ENCODE results near the gene RLN3. TPM values are rescaled to one million over a fixed set of nuclear protein-coding genes. Genes with fewer than 3 reads are reported as not detected.

Gene RLN3
- total and polyA plus RNA-seq, 10 of the 15 experiments (the other 5 are each of a cell fraction or from before 2014, with no cell fraction given) = not detected

DNA sequence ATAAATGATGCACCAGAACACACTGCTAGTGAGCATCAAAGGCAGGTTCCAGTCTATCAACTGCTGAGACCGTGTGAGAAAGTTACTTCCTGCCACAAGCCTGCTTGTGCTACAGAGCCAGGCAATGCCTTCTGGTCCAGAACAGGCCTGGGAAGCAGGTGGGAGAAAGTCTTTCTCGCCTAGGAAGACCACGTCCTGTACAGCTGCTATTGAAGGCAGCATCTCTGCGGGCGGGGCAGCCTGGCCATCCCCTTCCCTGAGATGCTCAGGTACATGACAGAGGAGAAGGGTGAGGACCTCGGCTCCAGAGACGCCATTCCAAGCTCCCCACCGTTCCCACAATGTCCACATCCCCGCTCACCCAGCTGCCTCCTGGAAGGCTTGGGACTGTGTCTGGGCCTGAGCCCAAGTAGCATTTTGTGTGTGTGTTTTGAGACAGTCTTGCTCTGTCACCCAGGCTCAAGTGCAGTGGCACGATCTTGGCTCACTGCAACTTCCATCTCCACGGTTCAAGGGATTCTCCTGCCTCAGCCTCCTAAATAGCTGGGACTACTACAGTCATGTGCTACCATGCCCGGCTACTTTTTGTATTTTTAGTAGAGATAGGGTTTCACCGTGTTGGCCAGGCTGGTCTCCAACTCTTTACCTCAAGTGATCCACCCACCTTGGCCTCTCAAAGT is 25.2 kb upstream of the RLN3 start:
- WGBS (ENCODE audit: insufficient coverage, insufficient replicate concordance, low lambda C conversion rate, missing lambda C conversion rate) = 41% methylated on average over 13 of the region's 13 CpGs
- H3K4me2 ChIP-seq (ENCODE audit: control insufficient read depth, insufficient read depth) = peak overlapping the region; percentile 75
- FAIRE-seq (no peak), DNase-seq (ENCODE audit: low read depth, low spot score) (peak; percentile 40), ATAC-seq (no peak)
- peak overlapping the region; percentile 86 for H3K27ac ChIP-seq (ENCODE audit: control insufficient read depth, insufficient read depth)
- no peaks in the 10 kb centered on the region for H3K27me3 ChIP-seq (replicated peaks in 1 of 2; ENCODE audit: control insufficient read depth in 2 of 2, insufficient read depth in 2 of 2, low read length in 1 of 2)
- POLR2A ChIA-PET = interaction anchor here (0.6 to 4.8 kb wide), 7 partner anchors 12 to 40 kb away, joined by 3 to 49 read pairs (median 5); no protein-coding TSS in a partner anchor
- CTCF ChIA-PET = interaction anchor here (1.0 to 2.6 kb wide), 9 partner anchors 11 to 121 kb away, joined by 3 to 9 read pairs (median 5); partner anchors contain the start of gene IL27RA
- H3K9me3 ChIP-seq (replicated peaks; ENCODE audit: control insufficient read depth, insufficient read depth, low read length) = peaks cover 5% of the 10 kb centered on the region; the same call in 2 of the 3 replicates
- peak overlapping the region; percentile 44; the same call in 1 of the 2 replicates for H3K4me3 ChIP-seq
- SMC1A ChIA-PET (ENCODE audit: uncharacterized antibody, unreplicated experiment) = interaction anchor here (0.9 to 4.0 kb wide), 10 partner anchors 10 to 50 kb away, joined by 3 to 18 read pairs (median 6); partner anchors contain the start of genes DCAF15 and IL27RA
- in situ Hi-C loops (cut with MboI) (no loop called here), intact Hi-C loops (cut with micrococcal nuclease; ENCODE audit: unreplicated experiment) (loop anchor here (1.0 to 10.0 kb wide), 3 partner anchors 50 to 848 kb away; partner anchors contain the start of genes DCAF15, IER2 and STX10)
- peak overlapping the region; percentile 63 for H3K9ac ChIP-seq (ENCODE audit: control insufficient read depth, insufficient read depth, low read length)
- RAD21 ChIA-PET (ENCODE audit: unreplicated experiment) = interaction anchor here (0.9 to 4.6 kb wide), 7 partner anchors 12 to 121 kb away, joined by 3 to 35 read pairs (median 6); partner anchors contain the start of genes DCAF15 and IL27RA
- H3K36me3 ChIP-seq (ENCODE audit: control insufficient read depth in 2 of 2, insufficient read depth in 2 of 2, low read length in 1 of 2) = no peaks in the 10 kb centered on the region
- no TSS peak for BruUV-seq (replicated peaks)
- peaks cover 11% of the 10 kb centered on the region for H3K79me2 ChIP-seq (ENCODE audit: control insufficient read depth, insufficient read depth, low read length)
- H4K20me1 ChIP-seq (ENCODE audit: control insufficient read depth, insufficient read depth) = no peaks in the 10 kb centered on the region
- peak overlapping the region; percentile 63 for H2AFZ ChIP-seq (ENCODE audit: control insufficient read depth, low read depth, low read length)
- peaks cover 47% of the 10 kb centered on the region for H3K4me1 ChIP-seq (ENCODE audit: control insufficient read depth, insufficient read depth, low read length)
- TF ChIP-seq PML (IDR thresholded peaks at IDR 0.05; ENCODE audit: low read length) (no peak), POLR2A (IDR thresholded peaks at IDR 0.05; ENCODE audit: low read depth, low read length) (peak; percentile 22; the same call in 1 of the 2 replicates), LARP7 (IDR thresholded peaks at IDR 0.05) (peak; percentile 26; the same call in 1 of the 2 replicates), SKIL (IDR thresholded peaks at IDR 0.05; ENCODE audit: low read depth, poor library complexity, severe bottlenecking) (no peak), SREBF2 (IDR thresholded peaks at IDR 0.05; ENCODE audit: low read length) (no peak), CEBPB (IDR thresholded peaks at IDR 0.05; ENCODE audit: borderline replicate concordance in 1 of 2, low read depth in 2 of 2, low read length in 2 of 2) (no peak), SRF (IDR thresholded peaks at IDR 0.05; ENCODE audit: low read depth in 2 of 2, low read length in 2 of 2) (no peak), MLLT1 (IDR thresholded peaks at IDR 0.05) (peak; percentile 43; the same call in 1 of the 2 replicates), RBBP5 (conservative IDR thresholded peaks at IDR 0.05) (no peak), NBN (IDR thresholded peaks at IDR 0.05) (peak; percentile 48; the same call in 1 of the 2 replicates), IKZF1 (conservative IDR thresholded peaks at IDR 0.05) (peak; percentile 56), POU2F2 (IDR thresholded peaks at IDR 0.05; ENCODE audit: borderline replicate concordance, low read depth, low read length) (no peak), FOXK2 (IDR thresholded peaks at IDR 0.05) (no peak), IKZF2 (IDR thresholded peaks at IDR 0.05) (peak; percentile 33 to 58; a peak in 2 of 4 replicates), MTA2 (IDR thresholded peaks at IDR 0.05; ENCODE audit: low read depth) (0 out of 2 replicates have a peak, but pooled peaks have one; percentile 9), EED (IDR thresholded peaks at IDR 0.05; ENCODE audit: low read depth) (peak; percentile 11)
- TF ChIP-seq, protein P1, sequence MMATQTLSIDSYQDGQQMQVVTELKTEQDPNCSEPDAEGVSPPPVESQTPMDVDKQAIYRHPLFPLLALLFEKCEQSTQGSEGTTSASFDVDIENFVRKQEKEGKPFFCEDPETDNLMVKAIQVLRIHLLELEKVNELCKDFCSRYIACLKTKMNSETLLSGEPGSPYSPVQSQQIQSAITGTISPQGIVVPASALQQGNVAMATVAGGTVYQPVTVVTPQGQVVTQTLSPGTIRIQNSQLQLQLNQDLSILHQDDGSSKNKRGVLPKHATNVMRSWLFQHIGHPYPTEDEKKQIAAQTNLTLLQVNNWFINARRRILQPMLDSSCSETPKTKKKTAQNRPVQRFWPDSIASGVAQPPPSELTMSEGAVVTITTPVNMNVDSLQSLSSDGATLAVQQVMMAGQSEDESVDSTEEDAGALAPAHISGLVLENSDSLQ (IDR thresholded peaks at IDR 0.05) = peak; percentile 52; the same call in 1 of the 2 replicates
